ES-I3 (cell line): ENCODE results near the gene PARD3B.
A peak's percentile ranks its signal among the peaks of the same experiment; 100 is the strongest.

ENCODE experiments used
- H3K36me3 ChIP-seq: 2 replicates; pipeline ENCODE4 v1.6.1; 2013; ENCODE audit warnings: mild to moderate bottlenecking, low read length, control low read depth, moderate library complexity; ENCODE audit not compliant: insufficient read depth
- H3K4me1 ChIP-seq: 2 replicates; pipeline ENCODE4 v1.6.1; 2013; ENCODE audit warnings: mild to moderate bottlenecking, control low read depth, low read length; ENCODE audit not compliant: insufficient read depth
- H3K9ac ChIP-seq: 2 replicates; pipeline ENCODE4 v1.6.1; 2013; ENCODE audit warnings: low read depth, mild to moderate bottlenecking, low read length, moderate library complexity
- H3K9me3 ChIP-seq: 2 replicates; pipeline ENCODE4 v1.6.1; 2013; ENCODE audit warnings: mild to moderate bottlenecking, low read length, moderate library complexity; ENCODE audit not compliant: control insufficient read depth, insufficient read depth

Gene PARD3B

GRCh38 chr2:205273627-205274026 lies 728.4 kb downstream of the PARD3B start:
- H3K4me1 ChIP-seq: peaks cover 40% of the 10 kb centered on the region
- H3K36me3 ChIP-seq: no peaks in the 10 kb centered on the region
- H3K9me3 ChIP-seq: no peaks in the 10 kb centered on the region
- H3K9ac ChIP-seq: no peak overlapping the region

- Histone ChIP-seq H3K4me1 (peaks cover 41% of the 10 kb centered on the region), H3K9ac (no peak overlapping the region; the same call in 1 of the 2 replicates), H3K36me3 (no peaks in the 10 kb centered on the region), H3K9me3 (no peaks in the 10 kb centered on the region)
Measured at GRCh38 chr2:205274801-205275200, 729.5 kb downstream of the PARD3B start.

DNA sequence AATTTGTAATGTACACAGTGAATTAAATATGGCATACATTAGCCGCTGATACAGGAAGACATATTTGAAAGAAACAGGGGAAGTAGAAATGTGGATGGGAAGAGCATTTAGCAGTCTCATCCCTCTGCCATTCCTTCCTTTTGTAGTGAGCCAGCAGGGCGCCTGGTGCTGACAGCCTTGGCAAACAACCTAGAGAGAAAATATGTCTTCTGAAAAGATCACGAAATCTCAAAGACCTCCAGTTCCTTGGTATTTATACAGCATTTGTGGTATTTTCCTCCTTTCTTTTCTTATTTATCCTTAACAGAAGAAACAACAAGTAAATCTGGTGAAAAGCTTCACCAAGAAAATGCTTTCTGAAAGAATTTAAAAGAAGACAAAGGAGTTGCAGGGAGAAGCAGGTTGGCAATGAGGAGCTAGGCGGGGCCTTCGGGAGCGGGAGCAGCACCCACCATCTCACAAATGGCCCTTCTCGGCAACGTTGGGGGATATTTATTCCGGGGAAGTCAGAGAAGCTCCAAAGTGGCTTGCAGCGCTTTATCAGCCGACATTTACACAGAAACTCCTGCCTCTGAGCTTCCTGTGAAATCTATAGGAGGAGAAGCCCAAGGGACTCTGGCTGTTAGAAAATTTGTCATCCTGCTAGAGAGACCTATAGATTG lies 731.0 kb downstream of the PARD3B start:
- Histone ChIP-seq H3K4me1 (peaks cover 47% of the 10 kb centered on the region), H3K9me3 (no peaks in the 10 kb centered on the region), H3K36me3 (no peaks in the 10 kb centered on the region), H3K9ac (peak overlapping the region; percentile 39)

GRCh38 chr2:205280596-205281236 lies 735.4 kb downstream of the PARD3B start:
- Histone ChIP-seq H3K9ac (no peak overlapping the region), H3K36me3 (no peaks in the 10 kb centered on the region), H3K9me3 (no peaks in the 10 kb centered on the region), H3K4me1 (peaks cover 42% of the 10 kb centered on the region)

DNA sequence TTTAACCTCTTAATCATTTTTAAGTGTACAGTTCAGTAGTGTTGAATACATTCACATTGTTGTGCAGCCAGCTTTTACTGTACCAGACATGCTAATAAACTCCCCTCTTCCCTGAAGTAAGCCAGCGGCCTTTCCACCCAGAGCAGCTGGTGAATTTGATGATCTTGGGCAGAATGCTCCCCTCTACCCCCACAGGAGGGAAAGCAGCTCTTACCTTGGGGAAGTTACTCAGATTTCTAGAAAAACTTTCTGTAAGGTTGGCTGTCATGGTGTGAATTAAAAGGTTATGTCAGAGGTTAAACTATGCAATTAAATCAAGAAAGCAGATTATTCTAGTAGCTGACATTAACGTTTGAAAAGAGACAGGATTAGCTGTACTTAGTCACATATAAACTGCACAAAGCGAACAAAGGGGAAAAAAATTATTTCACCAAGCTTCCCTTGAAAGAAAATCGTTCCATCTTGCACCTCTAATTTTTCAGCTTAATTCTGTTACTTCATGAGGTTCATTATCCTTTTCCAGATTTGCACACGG lies 738.5 kb downstream of the PARD3B start:
- Histone ChIP-seq H3K4me1 (peaks cover 31% of the 10 kb centered on the region), H3K9ac (no peak overlapping the region), H3K36me3 (no peaks in the 10 kb centered on the region), H3K9me3 (no peaks in the 10 kb centered on the region)

DNA sequence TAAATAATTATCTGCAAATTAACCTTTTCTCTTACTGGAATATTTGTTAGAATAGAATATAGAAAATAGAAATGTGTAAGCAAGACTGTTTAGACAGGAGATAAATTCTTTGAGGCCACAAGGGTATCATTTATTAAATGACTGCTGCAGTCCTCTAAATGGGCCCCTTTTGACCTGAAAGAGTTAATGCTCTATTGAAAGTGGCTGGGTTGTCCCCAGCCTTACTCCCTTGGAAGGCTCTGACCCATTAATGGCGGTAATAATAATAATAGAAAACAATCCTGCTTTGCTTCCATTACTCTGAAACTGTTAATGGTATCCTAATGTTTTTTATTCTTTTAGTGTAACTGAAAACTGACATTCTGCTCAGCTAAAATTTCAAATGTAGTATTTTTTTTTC lies 739.1 kb downstream of the PARD3B start:
- Histone ChIP-seq H3K9ac (no peak overlapping the region), H3K36me3 (no peaks in the 10 kb centered on the region), H3K4me1 (peaks cover 28% of the 10 kb centered on the region), H3K9me3 (no peaks in the 10 kb centered on the region)

GRCh38 chr2:205287316-205287715 lies 742.0 kb downstream of the PARD3B start:
- Histone ChIP-seq H3K9ac (no peak overlapping the region), H3K9me3 (peaks cover 2% of the 10 kb centered on the region), H3K4me1 (peaks cover 24% of the 10 kb centered on the region; the same call in 1 of the 2 replicates), H3K36me3 (no peaks in the 10 kb centered on the region)

- peaks cover 2% of the 10 kb centered on the region for H3K9me3 ChIP-seq
- no peak overlapping the region for H3K9ac ChIP-seq
- H3K36me3 ChIP-seq: no peaks in the 10 kb centered on the region
- H3K4me1 ChIP-seq: peaks cover 19% of the 10 kb centered on the region; the same call in 1 of the 2 replicates
Measured at GRCh38 chr2:205288686-205289085, 743.4 kb downstream of the PARD3B start.

- Histone ChIP-seq H3K4me1 (peaks cover 16% of the 10 kb centered on the region; the same call in 1 of the 2 replicates), H3K36me3 (no peaks in the 10 kb centered on the region), H3K9ac (no peak overlapping the region), H3K9me3 (peaks cover 2% of the 10 kb centered on the region)
Measured at GRCh38 chr2:205290299-205290698, 745.0 kb downstream of the PARD3B start.

- H3K4me1 ChIP-seq: peaks cover 16% of the 10 kb centered on the region; the same call in 1 of the 2 replicates
- H3K9ac ChIP-seq: no peak overlapping the region
- peaks cover 2% of the 10 kb centered on the region for H3K9me3 ChIP-seq
Measured at GRCh38 chr2:205292665-205293295, 747.5 kb downstream of the PARD3B start.

GRCh38 chr2:205293559-205293958 lies 748.3 kb downstream of the PARD3B start:
- Histone ChIP-seq H3K36me3 (no peaks in the 10 kb centered on the region), H3K4me1 (peaks cover 16% of the 10 kb centered on the region; the same call in 1 of the 2 replicates), H3K9ac (no peak overlapping the region), H3K9me3 (peaks cover 2% of the 10 kb centered on the region)

More at GRCh38 chr2:205292665-205293295, 747.5 kb downstream of the PARD3B start:
- H3K36me3 ChIP-seq: no peaks in the 10 kb centered on the region

DNA sequence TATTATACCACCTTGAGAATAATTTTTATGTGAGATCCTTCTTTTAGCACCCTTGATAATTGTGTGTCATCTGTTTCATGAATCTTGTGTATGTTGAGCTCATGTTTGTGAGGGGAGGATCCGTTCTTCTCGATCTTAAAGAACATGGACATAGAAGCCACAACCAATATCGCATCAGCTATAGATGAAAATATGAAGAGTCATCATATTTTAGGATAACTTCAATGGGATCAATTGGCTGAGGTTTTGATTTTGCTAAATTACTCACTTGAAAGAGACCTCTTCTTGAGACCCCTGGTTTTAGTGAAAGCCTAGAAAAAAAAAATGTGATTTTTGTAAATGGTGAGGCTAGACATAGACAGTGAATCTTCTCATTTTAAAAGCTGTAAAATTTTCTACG lies 751.7 kb downstream of the PARD3B start:
- Histone ChIP-seq H3K36me3 (no peaks in the 10 kb centered on the region), H3K9ac (no peak overlapping the region), H3K9me3 (no peaks in the 10 kb centered on the region), H3K4me1 (peaks cover 4% of the 10 kb centered on the region; the same call in 1 of the 2 replicates)

DNA sequence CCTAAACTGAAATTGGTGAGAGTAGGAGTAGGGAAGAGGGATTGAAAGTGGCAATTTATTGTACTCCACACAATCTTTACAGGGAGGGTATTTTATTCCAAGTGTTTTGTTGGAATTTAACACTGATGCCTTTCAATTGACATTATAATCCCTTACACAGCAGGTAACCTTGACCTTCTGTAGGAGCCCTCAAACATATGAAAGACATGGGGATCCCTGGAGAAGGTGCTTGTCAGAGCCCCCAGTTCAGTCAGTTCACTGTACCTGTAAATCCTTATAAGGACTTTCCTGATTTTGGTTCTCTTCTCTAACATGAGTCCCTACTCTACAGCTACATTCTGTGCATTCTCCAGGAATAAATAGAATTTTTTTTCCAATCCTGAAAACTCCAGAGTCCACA lies 752.1 kb downstream of the PARD3B start:
- H3K36me3 ChIP-seq: no peaks in the 10 kb centered on the region
- no peak overlapping the region for H3K9ac ChIP-seq
- H3K4me1 ChIP-seq: peaks cover 4% of the 10 kb centered on the region; the same call in 1 of the 2 replicates
- H3K9me3 ChIP-seq: no peaks in the 10 kb centered on the region

- no peaks in the 10 kb centered on the region for H3K36me3 ChIP-seq
- H3K9me3 ChIP-seq: no peaks in the 10 kb centered on the region
- peaks cover 4% of the 10 kb centered on the region; the same call in 1 of the 2 replicates for H3K4me1 ChIP-seq
- H3K9ac ChIP-seq: no peak overlapping the region
Measured at GRCh38 chr2:205297846-205298245, 752.6 kb downstream of the PARD3B start.
